Left renal pelvis (tissue), 4 donors: ENCODE data around the gene C1orf216. TPM values are rescaled to one million over a fixed set of nuclear protein-coding genes. Genes with fewer than 3 reads are reported as not detected.

Experiments
- polyA plus RNA-seq, 4 donors: library from polyadenylated mRNA; unstranded; fragments of 120-200 nt; gene quantifications; one replicate each; pipeline ENCODE4 v1.2.1, GENCODE V29; 2013; ENCODE audit not compliant: insufficient read length in 4 of 4

C1orf216 gene
- polyA plus RNA-seq, 4 donors, result 9.3 to 22.8 (median 9.7) TPM

Other genes with a start within 250 kb of the C1orf216 start
- 10 to 100 TPM; 40.7 to 72.8 (median 62.3) TPM for gene KIAA0319L, start 161.5 kb downstream of the C1orf216 start, polyA plus RNA-seq
- 10 to 100 TPM; 14.1 to 23.2 (median 17.6) TPM for gene NCDN, start 161.1 kb downstream of the C1orf216 start, polyA plus RNA-seq
- 1 to 10 TPM in 2 of 4 donors, under 1 TPM in 2; 0.61 to 2.4 (median 1.1) TPM for gene TFAP2E, start 145.6 kb downstream of the C1orf216 start, polyA plus RNA-seq
- 10 to 100 TPM; 71.4 to 91.6 (median 80.1) TPM for gene PSMB2, start 77.4 kb downstream of the C1orf216 start, polyA plus RNA-seq
- gene CLSPN, start 51.1 kb upstream of the C1orf216 start, polyA plus RNA-seq, result 10 to 100 TPM; 10.9 to 15.9 (median 13.3) TPM
- 10 to 100 TPM; 18.2 to 28.6 (median 20.1) TPM for gene AGO4, start 89.1 kb upstream of the C1orf216 start, polyA plus RNA-seq
- gene AGO1, start 164.3 kb upstream of the C1orf216 start, polyA plus RNA-seq, result 10 to 100 TPM; 14.8 to 18.5 (median 17.1) TPM
- 10 to 100 TPM; 12.0 to 14.9 (median 13.8) TPM for gene AGO3, start 212.2 kb upstream of the C1orf216 start, polyA plus RNA-seq